Fibroblast of mammary gland (primary cell): ENCODE data around the gene RCOR3.
"Not testable (repeated sequence)": the region's sequence is repeated elsewhere in the genome, so short reads cannot be mapped to it uniquely, and the experiment has no call there.

Source experiments
- DNase-seq: peaks from one replicate; pipeline ENCODE4 v3.0.0-alpha.2; 2010; ENCODE audit warnings: low read depth
- H3K4me3 ChIP-seq: 2 replicates; pipeline ENCODE4 v1.5.1; 2011; ENCODE audit warnings: low read depth, mild to moderate bottlenecking, low read length, moderate library complexity; ENCODE audit not compliant: control insufficient read depth
- CTCF ChIP-seq: conservative IDR thresholded peaks from 2 replicates; pipeline ENCODE4 v1.5.1; 2011; ENCODE audit warnings: low read depth, low read length, inconsistent platforms; ENCODE audit not compliant: control insufficient read depth, insufficient read depth

The RCOR3 gene

GRCh38 chr1:211318576-211319280 lies 59.6 kb downstream of the RCOR3 start:
- no peak for TF ChIP-seq CTCF
- DNase-seq: no peak
- no peak overlapping the region for H3K4me3 ChIP-seq

GRCh38 chr1:211319892-211320291 lies 60.7 kb downstream of the RCOR3 start:
- no peak for TF ChIP-seq CTCF
- H3K4me3 ChIP-seq: no peak overlapping the region
- DNase-seq: no peak

- no peak overlapping the region for H3K4me3 ChIP-seq
- peak; percentile 29 for DNase-seq
- TF ChIP-seq CTCF: no peak
Measured at GRCh38 chr1:211320980-211321379, 61.8 kb downstream of the RCOR3 start.

GRCh38 chr1:211321646-211322045 lies 62.5 kb downstream of the RCOR3 start:
- DNase-seq, H3K4me3 ChIP-seq: not testable (repeated sequence)

- TF ChIP-seq CTCF: peak; percentile 95
- DNase-seq: peak; percentile 61
- H3K4me3 ChIP-seq: no peak overlapping the region
Measured at GRCh38 chr1:211323156-211324063, 64.2 kb downstream of the RCOR3 start.

- DNase-seq: no peak
- TF ChIP-seq CTCF: no peak
- no peak overlapping the region for H3K4me3 ChIP-seq
Measured at GRCh38 chr1:211324992-211325775, 66.0 kb downstream of the RCOR3 start.
